ENCODE results near the gene NINL.
A peak's percentile ranks its signal among the peaks of the same experiment; 100 is the strongest.

Gene NINL

GRCh38 chr20:25626779-25627178 is 41.4 kb upstream of the NINL start:
- no peaks in the 10 kb centered on the region for H3K27me3 ChIP-seq (ENCODE audit: insufficient read depth, poor library complexity, severe bottlenecking)
- H3K27ac ChIP-seq (replicated peaks): no peak overlapping the region
- DNase-seq (ENCODE audit: low read depth in 1 of 2, low spot score in 1 of 2): no peak
- TF ChIP-seq GABPA (IDR thresholded peaks at IDR 0.05; ENCODE audit: low read depth) (no peak), REST (IDR thresholded peaks at IDR 0.05; ENCODE audit: insufficient replicate concordance, low read depth) (no peak), POLR2AphosphoS5 (IDR thresholded peaks at IDR 0.05; ENCODE audit: low read depth) (no peak), CTCF (IDR thresholded peaks at IDR 0.05; ENCODE audit: insufficient read depth, low read length) (no peak), SPI1 (IDR thresholded peaks at IDR 0.05; ENCODE audit: borderline replicate concordance, low read depth) (no peak)
- H3K4me3 ChIP-seq (replicated peaks; ENCODE audit: insufficient read depth, low read length): no peak overlapping the region

- no peak for DNase-seq (ENCODE audit: low read depth in 1 of 2, low spot score in 1 of 2)
- H3K27ac ChIP-seq (replicated peaks): peak overlapping the region; percentile 78
- peak overlapping the region; percentile 69 for H3K4me3 ChIP-seq (replicated peaks; ENCODE audit: insufficient read depth, low read length)
- H3K27me3 ChIP-seq (ENCODE audit: insufficient read depth, poor library complexity, severe bottlenecking): no peaks in the 10 kb centered on the region
- TF ChIP-seq REST (IDR thresholded peaks at IDR 0.05; ENCODE audit: insufficient replicate concordance, low read depth): no peak
- TF ChIP-seq CTCF (IDR thresholded peaks at IDR 0.05; ENCODE audit: insufficient read depth, low read length): no peak
- TF ChIP-seq GABPA (IDR thresholded peaks at IDR 0.05; ENCODE audit: low read depth): no peak
- TF ChIP-seq SPI1 (IDR thresholded peaks at IDR 0.05; ENCODE audit: borderline replicate concordance, low read depth): no peak
Measured at GRCh38 chr20:25624500-25624939, 39.2 kb upstream of the NINL start.

GRCh38 chr20:25623736-25624499 is 38.6 kb upstream of the NINL start, which contains the start of gene NANP:
TSS of gene NANP (minus strand) at chr20:25624014. CDS start at chr20:25623948, 66 bp downstream.
- H3K27ac ChIP-seq (replicated peaks): peak within 1 kb of the TSS; percentile 78
- TF ChIP-seq POLR2AphosphoS5 (IDR thresholded peaks at IDR 0.05; ENCODE audit: low read depth): peak; percentile 41; the same call in 1 of the 2 replicates
- no peak; the same call in 1 of the 2 replicates for TF ChIP-seq GABPA (IDR thresholded peaks at IDR 0.05; ENCODE audit: low read depth)
- peak; percentile 34 for TF ChIP-seq REST (IDR thresholded peaks at IDR 0.05; ENCODE audit: insufficient replicate concordance, low read depth)
- peak within 1 kb of the TSS; percentile 69 for H3K4me3 ChIP-seq (replicated peaks; ENCODE audit: insufficient read depth, low read length)
- DNase-seq (ENCODE audit: low read depth in 1 of 2, low spot score in 1 of 2): peak; percentile 93 to 95
- no peaks in the 10 kb centered on the region for H3K27me3 ChIP-seq (ENCODE audit: insufficient read depth, poor library complexity, severe bottlenecking)

Measured in HL-60 (cell line).